HepG2 (cell line): ENCODE results near the gene DMKN. TPM values are rescaled to one million over a fixed set of nuclear protein-coding genes. Genes with fewer than 3 reads are reported as not detected.
A peak's percentile ranks its signal among the peaks of the same experiment; 100 is the strongest.

ENCODE experiments used
- ATAD3A ChIP-seq: sonication (generic); formaldehyde crosslinking; IDR thresholded peaks from 2 replicates; pipeline ENCODE4 v1.4.0; 2020; ENCODE audit warnings: missing genetic modification reagents
- ATRX ChIP-seq: sonication (generic); formaldehyde crosslinking; IDR thresholded peaks from 2 replicates; pipeline ENCODE4 v1.4.0; 2020; ENCODE audit warnings: missing genetic modification reagents, borderline replicate concordance
- CENPT ChIP-seq: sonication (generic); formaldehyde crosslinking; IDR thresholded peaks from 2 replicates; pipeline ENCODE4 v1.8.0; 2022; ENCODE audit warnings: low read depth, mild to moderate bottlenecking, moderate library complexity, missing genetic modification reagents
- CENPX ChIP-seq: sonication (generic); formaldehyde crosslinking; IDR thresholded peaks from 2 replicates; pipeline ENCODE4 v1.9.0; 2021; ENCODE audit warnings: mild to moderate bottlenecking, missing genetic modification reagents, moderate library complexity
- ELF1 ChIP-seq: sonication (generic); formaldehyde crosslinking; IDR thresholded peaks from 2 replicates; pipeline ENCODE4 v1.4.0; 2020; ENCODE audit warnings: missing genetic modification reagents
- FOXJ3 ChIP-seq: sonication (generic); formaldehyde crosslinking; IDR thresholded peaks from 2 replicates; pipeline ENCODE4 v1.4.0; 2020; ENCODE audit warnings: missing genetic modification reagents, mild to moderate bottlenecking, borderline replicate concordance
- HES4 ChIP-seq: sonication (generic); formaldehyde crosslinking; IDR thresholded peaks from 2 replicates; pipeline ENCODE4 v1.9.0; 2021; ENCODE audit warnings: mild to moderate bottlenecking, missing genetic modification reagents, borderline replicate concordance
- JUND ChIP-seq: sonication (generic); formaldehyde crosslinking; IDR thresholded peaks from 2 replicates; pipeline ENCODE4 v1.8.0; 2022; ENCODE audit warnings: mild to moderate bottlenecking, missing genetic modification reagents
- NR2F2 ChIP-seq: IDR thresholded peaks from 2 replicates; pipeline ENCODE4 v1.6.1; 2012; ENCODE audit warnings: low read depth, inconsistent platforms, borderline replicate concordance
- REXO4 ChIP-seq: sonication (generic); formaldehyde crosslinking; IDR thresholded peaks from 2 replicates; pipeline ENCODE4 v1.8.0; 2022; ENCODE audit warnings: missing genetic modification reagents, mild to moderate bottlenecking, borderline replicate concordance
- SP5 ChIP-seq: IDR thresholded peaks from 2 replicates; pipeline ENCODE4 v1.6.1; 2016; ENCODE audit warnings: low read depth, borderline replicate concordance
- TBX2 ChIP-seq: sonication (generic); formaldehyde crosslinking; IDR thresholded peaks from 2 replicates; pipeline ENCODE4 v1.5.0; 2020; ENCODE audit warnings: missing genetic modification reagents, mild to moderate bottlenecking, borderline replicate concordance
- TRIM24 ChIP-seq: sonication (generic); formaldehyde crosslinking; IDR thresholded peaks from 2 replicates; pipeline ENCODE4 v1.8.0; 2022; ENCODE audit warnings: mild to moderate bottlenecking, missing genetic modification reagents
- YEATS4 ChIP-seq: sonication (generic); formaldehyde crosslinking; IDR thresholded peaks from 2 replicates; pipeline ENCODE4 v1.4.0; 2020; ENCODE audit warnings: missing genetic modification reagents, borderline replicate concordance
- ZBTB42 ChIP-seq: sonication (generic); formaldehyde crosslinking; IDR thresholded peaks from 2 replicates; pipeline ENCODE4 v1.5.0; 2020; ENCODE audit warnings: mild to moderate bottlenecking, missing genetic modification reagents
- ZNF143 ChIP-seq: sonication (generic); formaldehyde crosslinking; IDR thresholded peaks from 2 replicates; pipeline ENCODE4 v1.4.0; 2020; ENCODE audit warnings: missing genetic modification reagents
- ZNF263 ChIP-seq: sonication (generic); formaldehyde crosslinking; IDR thresholded peaks from 2 replicates; pipeline ENCODE4 v1.4.0; 2020; ENCODE audit warnings: missing genetic modification reagents
- ZNF274 ChIP-seq: sonication (generic); formaldehyde crosslinking; IDR thresholded peaks from 2 replicates; pipeline ENCODE4 v1.5.1; 2020; ENCODE audit warnings: mild to moderate bottlenecking, missing genetic modification reagents
- ZNF501 ChIP-seq: sonication (generic); formaldehyde crosslinking; IDR thresholded peaks from 2 replicates; pipeline ENCODE4 v1.5.1; 2020; ENCODE audit warnings: mild to moderate bottlenecking, moderate library complexity, missing genetic modification reagents
- ZNF546 ChIP-seq: sonication (generic); formaldehyde crosslinking; conservative IDR thresholded peaks from 2 replicates; pipeline ENCODE4 v1.8.1; 2023; ENCODE audit warnings: mild to moderate bottlenecking, missing genetic modification reagents
- ZNF713 ChIP-seq: sonication (generic); formaldehyde crosslinking; IDR thresholded peaks from 2 replicates; pipeline ENCODE4 v1.4.0; 2020; ENCODE audit warnings: mild to moderate bottlenecking, missing genetic modification reagents
- polyA plus RNA-seq, 8 experiments: library from polyadenylated mRNA; depleted of rRNA in 3 of 8; stranded (reverse) in 7 of 8; unstranded in 1 of 8; fragments of >200 nt; fragmentation: Illumina TruSeq in 4 of 8; extraction: Trizol in 4 of 8; gene quantifications; 2 replicates each; pipeline versions ENCODE4 v1.2.1 to v1.2.3, GENCODE V29; 2011 to 2016; ENCODE audit warnings: low read depth in 4 of 8, missing spikeins in 1 of 8, mixed read lengths in 1 of 8; ENCODE audit not compliant: insufficient read depth in 1 of 8
- total RNA-seq, 5 experiments: library from RNA; depleted of rRNA; stranded (reverse); fragments of >200 nt; fragmentation: Illumina TruSeq; extraction: Trizol; gene quantifications; 2 replicates each; pipeline ENCODE4 v1.2.3, GENCODE V29; 2016; ENCODE audit warnings: low read depth in 1 of 5
- TF ChIP-seq, protein P1 (sequence below): sonication (generic); formaldehyde crosslinking; conservative IDR thresholded peaks from 2 replicates; pipeline ENCODE4 v1.8.0; 2022; ENCODE audit warnings: low read depth, missing genetic modification reagents
- TF ChIP-seq, protein P2 (sequence below): sonication (generic); formaldehyde crosslinking; IDR thresholded peaks from 2 replicates; pipeline ENCODE4 v1.5.0; 2020; ENCODE audit warnings: mild to moderate bottlenecking, missing genetic modification reagents, borderline replicate concordance

DMKN gene
- total and polyA plus RNA-seq, 2 of the 13 experiments (the other 11 are each of a cell fraction or from before 2014, with no cell fraction given), result 50.8 to 57.1 TPM

DNA sequence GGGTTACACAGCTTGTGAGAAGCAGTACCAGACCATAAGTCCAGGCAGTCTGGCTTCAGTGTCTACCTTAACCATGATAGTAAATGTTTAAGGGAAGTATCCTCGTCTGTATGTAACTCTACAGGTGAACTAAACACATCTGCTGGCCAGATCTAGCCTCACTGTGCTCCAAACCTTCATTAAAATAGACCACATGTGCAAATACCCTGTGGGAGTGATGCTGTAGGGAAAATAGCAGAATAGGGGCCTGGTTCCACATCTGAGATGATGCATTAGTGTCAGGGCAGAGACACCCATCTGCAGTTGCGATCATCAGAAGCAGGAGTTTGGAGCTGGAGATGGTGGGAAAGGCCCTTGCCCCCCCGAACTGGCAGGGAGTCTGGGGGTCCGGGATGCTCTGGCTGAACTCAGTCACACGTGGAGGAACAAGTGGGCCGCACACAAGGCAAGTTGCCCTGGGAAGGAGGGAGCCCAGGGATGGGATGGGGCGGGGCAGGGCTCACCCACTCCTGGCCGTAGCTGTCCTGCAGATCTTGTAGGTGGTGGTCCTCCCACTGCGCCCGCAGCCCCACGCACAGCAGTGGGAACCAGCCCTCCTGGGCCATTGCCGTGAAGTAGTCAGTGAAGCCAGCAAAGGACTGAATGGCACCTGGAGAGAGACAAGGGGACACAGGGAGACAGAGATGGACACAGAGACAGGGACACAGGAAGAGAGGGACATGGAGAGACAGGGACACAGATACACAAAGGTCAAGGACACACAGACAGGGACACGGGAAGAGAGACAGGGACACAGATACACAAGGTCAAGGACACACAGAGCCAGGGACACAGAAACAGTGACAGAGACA lies 39.3 kb upstream of the DMKN start (continued):
- TF ChIP-seq ZNF546 (CRISPR knock-in tag), result no peak
- no peak for TF ChIP-seq REXO4
- no peak for TF ChIP-seq SP5 (CRISPR knock-in tag)
- TF ChIP-seq CENPX, result no peak
- TF ChIP-seq TRIM24, result no peak
- no peak for TF ChIP-seq CENPT (CRISPR knock-in tag)
- peak; percentile 67 for TF ChIP-seq NR2F2
- no peak for TF ChIP-seq ZNF143
- TF ChIP-seq JUND (CRISPR knock-in tag), result no peak
- no peak for TF ChIP-seq ZNF501 (CRISPR knock-in tag)
- no peak for TF ChIP-seq ZNF274 (CRISPR knock-in tag)
- TF ChIP-seq YEATS4 (CRISPR knock-in tag), result no peak
- no peak for TF ChIP-seq ZBTB42
- TF ChIP-seq ELF1, result no peak
- TF ChIP-seq FOXJ3 (CRISPR knock-in tag), result no peak
- TF ChIP-seq TBX2 (CRISPR knock-in tag), result no peak
- TF ChIP-seq, protein P1, sequence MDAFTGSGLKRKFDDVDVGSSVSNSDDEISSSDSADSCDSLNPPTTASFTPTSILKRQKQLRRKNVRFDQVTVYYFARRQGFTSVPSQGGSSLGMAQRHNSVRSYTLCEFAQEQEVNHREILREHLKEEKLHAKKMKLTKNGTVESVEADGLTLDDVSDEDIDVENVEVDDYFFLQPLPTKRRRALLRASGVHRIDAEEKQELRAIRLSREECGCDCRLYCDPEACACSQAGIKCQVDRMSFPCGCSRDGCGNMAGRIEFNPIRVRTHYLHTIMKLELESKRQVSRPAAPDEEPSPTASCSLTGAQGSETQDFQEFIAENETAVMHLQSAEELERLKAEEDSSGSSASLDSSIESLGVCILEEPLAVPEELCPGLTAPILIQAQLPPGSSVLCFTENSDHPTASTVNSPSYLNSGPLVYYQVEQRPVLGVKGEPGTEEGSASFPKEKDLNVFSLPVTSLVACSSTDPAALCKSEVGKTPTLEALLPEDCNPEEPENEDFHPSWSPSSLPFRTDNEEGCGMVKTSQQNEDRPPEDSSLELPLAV (CRISPR knock-in tag), result no peak
- no peak for TF ChIP-seq ATAD3A (CRISPR knock-in tag)
- no peak for TF ChIP-seq ZNF713
- 0 out of 2 replicates have a peak, but pooled peaks have one; percentile 22 for TF ChIP-seq ZNF263 (CRISPR knock-in tag)
- no peak for TF ChIP-seq HES4 (CRISPR knock-in tag)
- no peak for TF ChIP-seq ATRX (CRISPR knock-in tag)
- TF ChIP-seq, protein P2, sequence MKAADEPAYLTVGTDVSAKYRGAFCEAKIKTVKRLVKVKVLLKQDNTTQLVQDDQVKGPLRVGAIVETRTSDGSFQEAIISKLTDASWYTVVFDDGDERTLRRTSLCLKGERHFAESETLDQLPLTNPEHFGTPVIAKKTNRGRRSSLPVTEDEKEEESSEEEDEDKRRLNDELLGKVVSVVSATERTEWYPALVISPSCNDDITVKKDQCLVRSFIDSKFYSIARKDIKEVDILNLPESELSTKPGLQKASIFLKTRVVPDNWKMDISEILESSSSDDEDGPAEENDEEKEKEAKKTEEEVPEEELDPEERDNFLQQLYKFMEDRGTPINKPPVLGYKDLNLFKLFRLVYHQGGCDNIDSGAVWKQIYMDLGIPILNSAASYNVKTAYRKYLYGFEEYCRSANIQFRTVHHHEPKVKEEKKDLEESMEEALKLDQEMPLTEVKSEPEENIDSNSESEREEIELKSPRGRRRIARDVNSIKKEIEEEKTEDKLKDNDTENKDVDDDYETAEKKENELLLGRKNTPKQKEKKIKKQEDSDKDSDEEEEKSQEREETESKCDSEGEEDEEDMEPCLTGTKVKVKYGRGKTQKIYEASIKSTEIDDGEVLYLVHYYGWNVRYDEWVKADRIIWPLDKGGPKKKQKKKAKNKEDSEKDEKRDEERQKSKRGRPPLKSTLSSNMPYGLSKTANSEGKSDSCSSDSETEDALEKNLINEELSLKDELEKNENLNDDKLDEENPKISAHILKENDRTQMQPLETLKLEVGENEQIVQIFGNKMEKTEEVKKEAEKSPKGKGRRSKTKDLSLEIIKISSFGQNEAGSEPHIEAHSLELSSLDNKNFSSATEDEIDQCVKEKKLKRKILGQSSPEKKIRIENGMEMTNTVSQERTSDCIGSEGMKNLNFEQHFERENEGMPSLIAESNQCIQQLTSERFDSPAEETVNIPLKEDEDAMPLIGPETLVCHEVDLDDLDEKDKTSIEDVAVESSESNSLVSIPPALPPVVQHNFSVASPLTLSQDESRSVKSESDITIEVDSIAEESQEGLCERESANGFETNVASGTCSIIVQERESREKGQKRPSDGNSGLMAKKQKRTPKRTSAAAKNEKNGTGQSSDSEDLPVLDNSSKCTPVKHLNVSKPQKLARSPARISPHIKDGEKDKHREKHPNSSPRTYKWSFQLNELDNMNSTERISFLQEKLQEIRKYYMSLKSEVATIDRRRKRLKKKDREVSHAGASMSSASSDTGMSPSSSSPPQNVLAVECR (CRISPR knock-in tag), result peak; percentile 26; the same call in 1 of the 2 replicates
